ENCODE results near the gene PMPCB.
A peak's percentile ranks its signal among the peaks of the same experiment; 100 is the strongest.
"Not testable (repeated sequence)": the region's sequence is repeated elsewhere in the genome, so short reads cannot be mapped to it uniquely, and the experiment has no call there.

The PMPCB gene

GRCh38 chr7:103296901-103297836 is at the start of gene PMPCB:
Gene PMPCB, plus strand, starts transcription at chr7:103297435. Its CDS starts 25 bp downstream, at chr7:103297460.
- DNase-seq, result peak; percentile 92
- no peaks in the 10 kb centered on the region for H3K9me3 Mint-ChIP-seq
- H3K4me3 Mint-ChIP-seq, result peak within 1 kb of the TSS; percentile 81 to 87
- H3K36me3 Mint-ChIP-seq, result peaks cover 3 to 13% of the 10 kb centered on the region in 2 donors
- peaks cover 16 to 31% of the 10 kb centered on the region in 2 donors for H3K4me1 Mint-ChIP-seq
- H3K27me3 Mint-ChIP-seq, result peaks cover 0 to 8% of the 10 kb centered on the region in 2 donors
- peak within 1 kb of the TSS; percentile 97 for H3K27ac Mint-ChIP-seq
- ATAC-seq (replicated peaks), result peak; percentile 90

GRCh38 chr7:103253699-103254506 is 43.3 kb upstream of the PMPCB start:
- H3K4me3 Mint-ChIP-seq; H3K36me3 Mint-ChIP-seq; H3K9me3 Mint-ChIP-seq; ATAC-seq (replicated peaks); DNase-seq; H3K27me3 Mint-ChIP-seq; H3K27ac Mint-ChIP-seq; H3K4me1 Mint-ChIP-seq: not testable (repeated sequence)

- H3K4me3 Mint-ChIP-seq; DNase-seq; H3K27me3 Mint-ChIP-seq; H3K9me3 Mint-ChIP-seq; H3K4me1 Mint-ChIP-seq; ATAC-seq (replicated peaks); H3K27ac Mint-ChIP-seq; H3K36me3 Mint-ChIP-seq: not testable (repeated sequence)
Observed at GRCh38 chr7:103264054-103264453, 33.2 kb upstream of the PMPCB start.

GRCh38 chr7:103266229-103266628 is 31.0 kb upstream of the PMPCB start:
- not testable (repeated sequence) for H3K36me3 Mint-ChIP-seq, H3K27me3 Mint-ChIP-seq, DNase-seq

GRCh38 chr7:103273374-103273773 is 23.9 kb upstream of the PMPCB start:
- not testable (repeated sequence) for H3K9me3 Mint-ChIP-seq; H3K27ac Mint-ChIP-seq; H3K27me3 Mint-ChIP-seq; H3K4me3 Mint-ChIP-seq; DNase-seq; H3K4me1 Mint-ChIP-seq; ATAC-seq (replicated peaks)
- H3K36me3 Mint-ChIP-seq, result peaks cover 9 to 13% of the 10 kb centered on the region in 2 donors

More at GRCh38 chr7:103266229-103266628, 31.0 kb upstream of the PMPCB start:
- H3K9me3 Mint-ChIP-seq; H3K27ac Mint-ChIP-seq; H3K4me1 Mint-ChIP-seq; H3K4me3 Mint-ChIP-seq; ATAC-seq (replicated peaks): not testable (repeated sequence)

GRCh38 chr7:103274867-103275266 is 22.4 kb upstream of the PMPCB start:
- Mint-ChIP-seq H3K4me1 (peaks cover 9 to 17% of the 10 kb centered on the region in 2 donors), H3K36me3 (peaks cover 9 to 13% of the 10 kb centered on the region in 2 donors)
- H3K27me3 Mint-ChIP-seq; H3K4me3 Mint-ChIP-seq; H3K9me3 Mint-ChIP-seq; ATAC-seq (replicated peaks); H3K27ac Mint-ChIP-seq; DNase-seq: not testable (repeated sequence)

- not testable (repeated sequence) for DNase-seq; ATAC-seq (replicated peaks); H3K27me3 Mint-ChIP-seq; H3K9me3 Mint-ChIP-seq; H3K27ac Mint-ChIP-seq
- H3K36me3 Mint-ChIP-seq, result peaks cover 7 to 14% of the 10 kb centered on the region in 2 donors
- peaks cover 12 to 26% of the 10 kb centered on the region in 2 donors for H3K4me1 Mint-ChIP-seq
- peak overlapping the region in 1 of 2 donors; percentile 36 for H3K4me3 Mint-ChIP-seq
Observed at GRCh38 chr7:103278195-103278594, 19.0 kb upstream of the PMPCB start.

- not testable (repeated sequence) for H3K9me3 Mint-ChIP-seq, DNase-seq, H3K36me3 Mint-ChIP-seq, H3K27me3 Mint-ChIP-seq
- peak; percentile 21 to 30 for ATAC-seq (replicated peaks)
- Mint-ChIP-seq H3K4me3 (peak overlapping the region; percentile 91 to 100), H3K27ac (peak overlapping the region; percentile 20), H3K4me1 (peaks cover 12 to 26% of the 10 kb centered on the region in 2 donors)
Observed at GRCh38 chr7:103279636-103279962, 17.6 kb upstream of the PMPCB start.

- DNase-seq, result peak; percentile 90
- peak overlapping the region; percentile 91 to 100 for H3K4me3 Mint-ChIP-seq
- ATAC-seq (replicated peaks), result peak; percentile 89 to 92
Observed at GRCh38 chr7:103279963-103280802, 17.1 kb upstream of the PMPCB start.

GRCh38 chr7:103280803-103281155 is 16.5 kb upstream of the PMPCB start:
- H3K27ac Mint-ChIP-seq, result peak overlapping the region; percentile 98
- H3K4me3 Mint-ChIP-seq, result peak overlapping the region; percentile 91 to 100
- ATAC-seq (replicated peaks), result peak; percentile 33 to 37

More at GRCh38 chr7:103279963-103280802, 17.1 kb upstream of the PMPCB start:
- not testable (repeated sequence) for H3K36me3 Mint-ChIP-seq, H3K9me3 Mint-ChIP-seq, H3K27me3 Mint-ChIP-seq
- Mint-ChIP-seq H3K4me1 (peaks cover 12 to 26% of the 10 kb centered on the region in 2 donors), H3K27ac (peak overlapping the region; percentile 98)

GRCh38 chr7:103282802-103283427 is 14.3 kb upstream of the PMPCB start:
- ATAC-seq (replicated peaks); H3K36me3 Mint-ChIP-seq; H3K9me3 Mint-ChIP-seq; DNase-seq; H3K4me3 Mint-ChIP-seq; H3K27ac Mint-ChIP-seq; H3K27me3 Mint-ChIP-seq: not testable (repeated sequence)
- H3K4me1 Mint-ChIP-seq, result peaks cover 12 to 25% of the 10 kb centered on the region in 2 donors

More at GRCh38 chr7:103280803-103281155, 16.5 kb upstream of the PMPCB start:
- H3K9me3 Mint-ChIP-seq, H3K27me3 Mint-ChIP-seq, H3K36me3 Mint-ChIP-seq, DNase-seq: not testable (repeated sequence)
- peaks cover 12 to 26% of the 10 kb centered on the region in 2 donors for H3K4me1 Mint-ChIP-seq

GRCh38 chr7:103292122-103292521 is 5.1 kb upstream of the PMPCB start:
- no peak overlapping the region for H3K27ac Mint-ChIP-seq
- H3K9me3 Mint-ChIP-seq, result no peaks in the 10 kb centered on the region
- H3K4me3 Mint-ChIP-seq, result no peak overlapping the region
- ATAC-seq (replicated peaks) (no peak), DNase-seq (no peak)
- H3K36me3 Mint-ChIP-seq, result peaks cover 0 to 5% of the 10 kb centered on the region in 2 donors
- H3K27me3 Mint-ChIP-seq, result peaks cover 0 to 16% of the 10 kb centered on the region in 2 donors
- peaks cover 6 to 13% of the 10 kb centered on the region in 2 donors for H3K4me1 Mint-ChIP-seq

GRCh38 chr7:103293526-103293925 is 3.7 kb upstream of the PMPCB start:
- peaks cover 0 to 5% of the 10 kb centered on the region in 2 donors for H3K36me3 Mint-ChIP-seq
- no peak for ATAC-seq (replicated peaks)
- no peak for DNase-seq
- no peaks in the 10 kb centered on the region for H3K9me3 Mint-ChIP-seq
- H3K4me1 Mint-ChIP-seq, result peaks cover 9 to 14% of the 10 kb centered on the region in 2 donors
- no peak overlapping the region for H3K4me3 Mint-ChIP-seq
- H3K27me3 Mint-ChIP-seq, result peaks cover 0 to 16% of the 10 kb centered on the region in 2 donors
- H3K27ac Mint-ChIP-seq, result no peak overlapping the region
